GM12878 (cell line): ENCODE data around the gene GSTM4. TPM values are rescaled to one million over a fixed set of nuclear protein-coding genes. Genes with fewer than 3 reads are reported as not detected.

Experiments
- CBX5 ChIP-seq: sonication (generic); IDR thresholded peaks from 2 replicates; pipeline ENCODE4 v1.6.1; 2016; ENCODE audit warnings: low read depth, moderate library complexity, mild to moderate bottlenecking, inconsistent platforms
- CHD2 ChIP-seq: IDR thresholded peaks from 2 replicates; pipeline ENCODE4 v1.6.1; 2011; ENCODE audit warnings: low read depth, low read length, improper control_type of control experiment, borderline replicate concordance
- E2F4 ChIP-seq: IDR thresholded peaks from 2 replicates; pipeline ENCODE4 v1.6.1; 2012; ENCODE audit warnings: low read depth, low read length, improper control_type of control experiment
- E2F8 ChIP-seq: fragments of 450-650 bp; IDR thresholded peaks from 2 replicates; pipeline ENCODE4 v1.6.1; 2018; ENCODE audit warnings: mild to moderate bottlenecking, low read depth, moderate library complexity; ENCODE audit not compliant: partially characterized antibody
- FOS ChIP-seq: IDR thresholded peaks from 3 replicates; pipeline ENCODE4 v1.6.1; 2011; ENCODE audit warnings: borderline replicate concordance; ENCODE audit not compliant: insufficient read length; ENCODE audit errors: extremely low read depth
- FOXM1 ChIP-seq: IDR thresholded peaks from 2 replicates; pipeline ENCODE4 v1.6.1; 2012; ENCODE audit warnings: low read depth, mild to moderate bottlenecking, inconsistent platforms, low read length, moderate library complexity
- GATAD2B ChIP-seq: fragments of 450-650 bp; conservative IDR thresholded peaks from 2 replicates; pipeline ENCODE4 v1.6.1; 2017; ENCODE audit warnings: low read depth, mild to moderate bottlenecking, moderate library complexity
- KLF5 ChIP-seq: fragments of 450-650 bp; IDR thresholded peaks from 2 replicates; pipeline ENCODE4 v1.6.1; 2014; ENCODE audit warnings: mild to moderate bottlenecking; ENCODE audit not compliant: partially characterized antibody
- MLLT1 ChIP-seq: fragments of 450-650 bp; IDR thresholded peaks from 2 replicates; pipeline ENCODE4 v1.6.1; 2016; ENCODE audit warnings: mild to moderate bottlenecking
- NBN ChIP-seq: fragments of 450-650 bp; IDR thresholded peaks from 2 replicates; pipeline ENCODE4 v1.6.1; 2016
- PBX3 ChIP-seq: IDR thresholded peaks from 2 replicates; pipeline ENCODE4 v1.6.1; 2011; ENCODE audit warnings: mild to moderate bottlenecking, low read depth, low read length, moderate library complexity; ENCODE audit not compliant: insufficient replicate concordance
- POLR2AphosphoS5 ChIP-seq: IDR thresholded peaks from 2 replicates; pipeline ENCODE4 v1.6.1; 2011; ENCODE audit warnings: mild to moderate bottlenecking, low read length, inconsistent platforms
- RB1 ChIP-seq: fragments of 450-650 bp; formaldehyde crosslinking; IDR thresholded peaks from 2 replicates; pipeline ENCODE4 v1.6.1; 2017; ENCODE audit warnings: mild to moderate bottlenecking, borderline replicate concordance
- RUNX3 ChIP-seq: IDR thresholded peaks from 2 replicates; pipeline ENCODE4 v1.6.1; 2012; ENCODE audit warnings: low read length, inconsistent platforms
- SMAD1 ChIP-seq: fragments of 450-650 bp; IDR thresholded peaks from 2 replicates; pipeline ENCODE4 v1.6.1; 2018; ENCODE audit warnings: mild to moderate bottlenecking, low read depth; ENCODE audit not compliant: partially characterized antibody
- TCF12 ChIP-seq: IDR thresholded peaks from 2 replicates; pipeline ENCODE4 v1.6.1; 2011; ENCODE audit warnings: low read depth, mild to moderate bottlenecking, low read length
- ZBTB4 ChIP-seq: fragments of 450-650 bp; formaldehyde crosslinking; IDR thresholded peaks from 2 replicates; pipeline ENCODE4 v1.4.0; 2022; ENCODE audit warnings: mild to moderate bottlenecking, moderate library complexity
- ZNF384 ChIP-seq: IDR thresholded peaks from 2 replicates; pipeline ENCODE4 v1.6.1; 2012; ENCODE audit warnings: low read depth, mild to moderate bottlenecking, low read length, improper control_type of control experiment, borderline replicate concordance
- polyA plus RNA-seq, 11 experiments: library from polyadenylated mRNA; depleted of rRNA in 4 of 11; unstranded in 6 of 11; stranded (reverse) in 5 of 11; fragments of >200 nt; fragmentation: Nextera tagmentation in 4 of 11; fragmentation: Illumina TruSeq in 1 of 11; extraction: Ambion mirVana in 4 of 11; extraction: Trizol in 1 of 11; gene quantifications; 1 replicate in 1 of 11; 2 replicates in 10 of 11; pipeline versions ENCODE4 v1.2.1 to v1.2.3, GENCODE V29; 2011 to 2016; ENCODE audit warnings: inconsistent platforms in 2 of 11, missing spikeins in 2 of 11, low read depth in 1 of 11
- total RNA-seq, 4 experiments: library from RNA; depleted of rRNA in 3 of 4; stranded (reverse); fragments of >200 nt in 3 of 4; fragmentation: Illumina TruSeq in 1 of 4; extraction: Trizol in 1 of 4; gene quantifications; 2 replicates each; pipeline versions ENCODE4 v1.2.1 to v1.2.3, GENCODE V29; 2013 to 2021

Gene GSTM4
- total and polyA plus RNA-seq, 10 of the 15 experiments (the other 5 are each of a cell fraction or from before 2014, with no cell fraction given), result 14.3 to 37.2 (median 23.0) TPM

- TF ChIP-seq FOXM1 (no peak), FOS (no peak), KLF5 (peak; percentile 54), POLR2AphosphoS5 (peak; percentile 82), RUNX3 (peak; percentile 67), E2F4 (no peak), ZNF384 (peak; percentile 94), MLLT1 (no peak), NBN (peak; percentile 86), ZBTB4 (CRISPR knock-in tag) (no peak), PBX3 (no peak), E2F8 (no peak), CHD2 (no peak), GATAD2B (peak; percentile 60; the same call in 1 of the 2 replicates), CBX5 (no peak), TCF12 (0 out of 2 replicates have a peak, but pooled peaks have one; percentile 16), SMAD1 (peak; percentile 58), RB1 (no peak)
Measured at GRCh38 chr1:109619576-109620400, 36.1 kb upstream of the GSTM4 start, which contains the start of the genes AMPD2 and GNAT2 (continued).
